K562 (cell line): ENCODE results near the gene CLPSL2. TPM values are rescaled to one million over a fixed set of nuclear protein-coding genes. Genes with fewer than 3 reads are reported as not detected.

Experiments used
- BMI1 ChIP-seq: fragments of 150-350 bp; IDR thresholded peaks from 2 replicates; pipeline ENCODE4 v1.6.1; 2014; ENCODE audit warnings: low read length
- CHAMP1 ChIP-seq: fragments of 450-650 bp; IDR thresholded peaks from 2 replicates; pipeline ENCODE4 v1.6.1; 2016; ENCODE audit warnings: mild to moderate bottlenecking
- CREB1 ChIP-seq, 2 experiments: sonication (generic) in 1 of 2; formaldehyde crosslinking in 1 of 2; IDR thresholded peaks; 2 replicates each; pipeline versions ENCODE4 v1.6.1 to v1.8.0; 2012 to 2022; ENCODE audit warnings: inconsistent platforms in 1 of 2, mild to moderate bottlenecking in 1 of 2, missing genetic modification reagents in 1 of 2, moderate library complexity in 1 of 2
- CTBP1 ChIP-seq: fragments of 450-650 bp; IDR thresholded peaks from 2 replicates; pipeline ENCODE4 v1.6.1; 2016; ENCODE audit warnings: borderline replicate concordance
- FOXJ2 ChIP-seq: fragments of 200-800 bp; sonication (Bioruptor generic); IDR thresholded peaks from 2 replicates; pipeline ENCODE4 v1.6.1; 2016; ENCODE audit warnings: missing genetic modification characterization, missing compliant biosample characterization
- FOXJ3 ChIP-seq: sonication (generic); formaldehyde crosslinking; IDR thresholded peaks from 2 replicates; pipeline ENCODE4 v1.4.0; 2020; ENCODE audit warnings: mild to moderate bottlenecking, missing genetic modification reagents
- GTF3C2 ChIP-seq: IDR thresholded peaks from 3 replicates; pipeline ENCODE4 v1.6.1; 2011; ENCODE audit warnings: borderline replicate concordance, mild to moderate bottlenecking, moderate library complexity; ENCODE audit not compliant: insufficient read length; ENCODE audit errors: extremely low read depth
- HDAC2 ChIP-seq: fragments of 450-650 bp; IDR thresholded peaks from 2 replicates; pipeline ENCODE4 v1.6.1; 2016; ENCODE audit warnings: mild to moderate bottlenecking
- IFI16 ChIP-seq: fragments of 250-450 bp; sonication (Bioruptor Pico); IDR thresholded peaks from 2 replicates; pipeline ENCODE4 v2.1.2; 2022; ENCODE audit warnings: mild to moderate bottlenecking, inconsistent platforms
- MEF2D ChIP-seq: conservative IDR thresholded peaks from 2 replicates; pipeline ENCODE4 v1.6.1; 2016; ENCODE audit warnings: low read depth, missing genetic modification characterization, missing compliant biosample characterization
- RBM34 ChIP-seq: fragments of 200-400 bp; formaldehyde crosslinking; IDR thresholded peaks from 2 replicates; pipeline ENCODE4 v1.6.1; 2018; ENCODE audit warnings: low read length, borderline replicate concordance; ENCODE audit not compliant: insufficient read depth
- STAG1 ChIP-seq: sonication (generic); formaldehyde crosslinking; IDR thresholded peaks from 2 replicates; pipeline ENCODE4 v1.5.0; 2020; ENCODE audit warnings: missing genetic modification reagents, borderline replicate concordance
- polyA plus RNA-seq, 8 experiments: library from polyadenylated mRNA; depleted of rRNA in 4 of 8; stranded (reverse) in 5 of 8; unstranded in 3 of 8; fragments of >200 nt; fragmentation: Nextera tagmentation in 2 of 8; fragmentation: Illumina TruSeq in 1 of 8; extraction: Ambion mirVana in 2 of 8; extraction: Trizol in 1 of 8; gene quantifications; 2 replicates each; pipeline versions ENCODE4 v1.2.1 to v1.2.3, GENCODE V29; 2011 to 2014; ENCODE audit warnings: inconsistent platforms in 1 of 8, missing spikeins in 1 of 8
- total RNA-seq, 7 experiments: library from RNA; depleted of rRNA in 6 of 7; stranded (reverse); fragments of >200 nt in 6 of 7; fragmentation: Illumina TruSeq in 2 of 7; extraction: Trizol in 2 of 7; gene quantifications; 2 replicates each; pipeline versions ENCODE4 v1.2.1 to v1.2.3, GENCODE V29; 2011 to 2021; ENCODE audit warnings: low replicate concordance in 1 of 7

CLPSL2 gene
- total and polyA plus RNA-seq, 9 of the 15 experiments (the other 6 are each of a cell fraction or from before 2014, with no cell fraction given) = not detected

- TF ChIP-seq CHAMP1 (no peak), IFI16 (CRISPR knock-in tag) (no peak), MEF2D (tag) (no peak), FOXJ3 (no peak), FOXJ2 (tag) (no peak), CREB1 (IDR thresholded peaks at IDR 0.05) (peak; percentile 66), CREB1 (CRISPR knock-in tag; IDR thresholded peaks at IDR 0.05) (no peak; the same call in 1 of the 2 replicates), GTF3C2 (no peak), HDAC2 (peak; percentile 67), STAG1 (CRISPR knock-in tag) (no peak), RBM34 (no peak), BMI1 (0 out of 2 replicates have a peak, but pooled peaks have one; percentile 38), CTBP1 (peak; percentile 90)
- TF ChIP-seq, all 486 proteins: peak for 23
Measured at GRCh38 chr6:35731414-35731735, 45.0 kb upstream of the CLPSL2 start (continued).
